ENCODE results near the gene SLC30A2. TPM values are rescaled to one million over a fixed set of nuclear protein-coding genes. Genes with fewer than 3 reads are reported as not detected.

The SLC30A2 gene
- total and polyA plus RNA-seq, 3 donors from 2014 or later: 0.24 to 1.0 (median 0.87) TPM

GRCh38 chr1:25994402-25995150, 51.3 kb downstream of the SLC30A2 start:
- intact Hi-C loops (cut with DNase I; ENCODE audit: low total_unique reads): loop anchor here (5.0 kb wide), 1 partner anchor 97 kb away; no protein-coding TSS in a partner anchor
- DNase-seq: no peak
- no peak overlapping the region for H3K4me3 ChIP-seq
- H3K9me3 ChIP-seq: no peaks in the 10 kb centered on the region
- no peak for TF ChIP-seq CTCF (IDR thresholded peaks at IDR 0.05)
- H3K36me3 ChIP-seq (ENCODE audit: low read depth, missing control alignments): no peaks in the 10 kb centered on the region
- no peaks in the 10 kb centered on the region for H3K27me3 ChIP-seq
- 91 to 96% methylated on average over 3 of the region's 3 CpGs for WGBS, 2 donors
- no peak overlapping the region for H3K27ac ChIP-seq
- peaks cover 22% of the 10 kb centered on the region for H3K4me1 ChIP-seq

- Histone ChIP-seq H3K27ac (no peak overlapping the region), H3K9me3 (no peaks in the 10 kb centered on the region), H3K27me3 (no peaks in the 10 kb centered on the region), H3K4me1 (peaks cover 11% of the 10 kb centered on the region), H3K4me3 (no peak overlapping the region), H3K36me3 (ENCODE audit: low read depth, missing control alignments) (no peaks in the 10 kb centered on the region)
- intact Hi-C loops (cut with DNase I; ENCODE audit: low total_unique reads): no loop called here
- 75 to 84% methylated on average over 8 of the region's 8 CpGs for WGBS, 2 donors
- no peak for TF ChIP-seq POLR2A (IDR thresholded peaks at IDR 0.05)
- TF ChIP-seq CTCF (IDR thresholded peaks at IDR 0.05): no peak
- DNase-seq: peak; percentile 43
Measured at GRCh38 chr1:25993197-25993951, 52.5 kb downstream of the SLC30A2 start.

- Histone ChIP-seq H3K9me3 (no peaks in the 10 kb centered on the region), H3K27ac (no peak overlapping the region), H3K36me3 (ENCODE audit: low read depth, missing control alignments) (no peaks in the 10 kb centered on the region), H3K4me3 (no peak overlapping the region), H3K27me3 (no peaks in the 10 kb centered on the region), H3K4me1 (peaks cover 9% of the 10 kb centered on the region)
- intact Hi-C loops (cut with DNase I; ENCODE audit: low total_unique reads): no loop called here
- TF ChIP-seq CTCF (IDR thresholded peaks at IDR 0.05): no peak
- no peak for TF ChIP-seq POLR2A (IDR thresholded peaks at IDR 0.05)
- no peak for DNase-seq
- WGBS, 2 donors: 94% methylated on average over 9 of the region's 9 CpGs
Measured at GRCh38 chr1:25992689-25993171, 53.2 kb downstream of the SLC30A2 start.

- peaks cover 6% of the 10 kb centered on the region for H3K4me1 ChIP-seq
- H3K9me3 ChIP-seq: no peaks in the 10 kb centered on the region
- TF ChIP-seq CTCF (IDR thresholded peaks at IDR 0.05) (no peak), POLR2A (IDR thresholded peaks at IDR 0.05) (no peak)
- H3K36me3 ChIP-seq (ENCODE audit: low read depth, missing control alignments): no peaks in the 10 kb centered on the region
- DNase-seq: no peak
- no peaks in the 10 kb centered on the region for H3K27me3 ChIP-seq
- no peak overlapping the region for H3K27ac ChIP-seq
- WGBS, 2 donors: 81 to 82% methylated on average over 5 of the region's 5 CpGs
- no peak overlapping the region for H3K4me3 ChIP-seq
- intact Hi-C loops (cut with DNase I; ENCODE audit: low total_unique reads): no loop called here
Measured at GRCh38 chr1:25991937-25992688, 53.8 kb downstream of the SLC30A2 start.

Measured in testis (tissue), 3 donors.